8988T (cell line): Measurements from ENCODE around the gene PDGFD.
"Not testable (repeated sequence)": the region's sequence is repeated elsewhere in the genome, so short reads cannot be mapped to it uniquely, and the experiment has no call there.

Experiments used
- DNase-seq: peaks from one replicate; pipeline ENCODE4 v3.0.0; 2011

The PDGFD gene

DNA sequence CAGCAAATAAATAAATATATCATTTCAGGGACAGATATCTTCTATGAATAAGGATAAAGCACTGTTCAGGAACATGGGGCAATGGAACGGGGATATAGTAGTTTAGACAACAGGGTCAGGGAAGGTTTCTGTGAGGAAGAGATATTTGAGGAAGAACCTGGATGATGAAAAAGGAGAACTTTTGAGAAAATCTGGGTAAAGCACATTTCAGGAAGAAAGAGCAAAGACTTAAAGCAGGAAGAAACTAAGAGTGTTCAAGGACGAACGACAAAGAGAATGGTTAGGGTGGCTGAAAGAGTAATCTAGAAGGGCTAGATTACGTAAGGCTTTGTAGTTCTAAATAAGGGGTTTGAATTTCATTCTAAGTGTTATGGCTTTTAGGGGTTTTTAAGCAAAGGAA is 114.8 kb downstream of the PDGFD start:
- DNase-seq: no peak

DNA sequence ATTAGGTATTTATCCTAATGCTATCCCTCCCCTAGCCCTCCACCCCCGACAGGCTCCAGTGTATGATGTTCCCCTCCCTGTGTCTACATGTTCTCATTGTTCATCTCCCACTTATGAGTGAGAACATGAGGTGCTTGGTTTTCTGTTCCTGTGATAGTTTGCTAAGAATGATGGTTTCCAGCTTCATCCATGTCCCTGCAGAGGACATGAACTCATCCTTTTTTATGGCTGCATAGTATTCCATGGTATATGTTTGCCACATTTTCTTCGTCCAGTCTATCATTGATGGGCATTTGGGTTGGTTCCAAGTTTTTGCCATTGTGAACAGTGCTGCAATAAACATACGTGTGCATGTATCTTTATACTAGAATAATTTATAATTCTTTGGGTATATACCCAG is 117.1 kb downstream of the PDGFD start:
- DNase-seq: not testable (repeated sequence)

DNA sequence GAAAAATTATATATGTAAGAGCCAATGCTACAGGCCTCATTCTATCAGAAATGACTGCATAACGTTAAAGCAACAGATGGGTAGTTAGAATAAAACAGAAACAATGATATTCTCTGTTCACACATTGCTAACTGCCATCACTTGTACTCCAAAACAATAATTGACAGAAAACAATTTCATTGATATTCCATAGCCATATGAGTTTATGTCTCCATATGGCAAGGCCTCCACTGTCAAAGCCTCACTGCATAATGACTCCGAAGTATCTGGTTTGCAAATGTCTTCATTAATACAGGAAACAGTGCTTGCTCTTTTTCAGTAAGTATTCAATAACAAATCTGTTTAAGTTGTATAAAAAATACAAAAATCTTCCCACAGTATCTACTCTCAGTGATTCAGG is 117.6 kb downstream of the PDGFD start:
- no peak for DNase-seq

DNA sequence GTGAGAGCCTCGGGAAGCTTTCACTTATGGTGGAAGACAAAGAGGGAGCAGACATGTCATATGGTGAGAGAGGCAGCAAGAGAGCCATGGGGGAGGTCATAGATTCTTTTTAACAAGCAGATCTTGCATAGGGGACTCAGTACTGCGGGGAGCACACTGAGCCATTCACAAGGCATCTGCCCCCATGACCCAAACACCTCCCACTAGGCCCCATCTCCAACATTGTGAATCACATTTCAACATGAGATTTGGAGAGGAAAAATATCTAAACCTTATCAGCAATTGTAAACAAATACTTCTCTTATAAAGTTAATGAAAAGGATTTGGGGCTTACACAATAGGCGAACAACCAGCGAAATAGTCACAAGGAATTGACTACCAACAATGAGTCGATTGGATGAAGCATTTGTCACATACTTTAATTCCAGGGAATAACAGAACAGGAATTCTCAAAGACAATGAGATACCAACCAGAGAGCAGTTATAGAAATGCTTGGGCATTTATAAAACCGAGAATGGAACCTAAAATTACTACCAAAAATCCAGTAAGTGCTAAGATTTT is 120.2 kb downstream of the PDGFD start:
- no peak for DNase-seq

DNA sequence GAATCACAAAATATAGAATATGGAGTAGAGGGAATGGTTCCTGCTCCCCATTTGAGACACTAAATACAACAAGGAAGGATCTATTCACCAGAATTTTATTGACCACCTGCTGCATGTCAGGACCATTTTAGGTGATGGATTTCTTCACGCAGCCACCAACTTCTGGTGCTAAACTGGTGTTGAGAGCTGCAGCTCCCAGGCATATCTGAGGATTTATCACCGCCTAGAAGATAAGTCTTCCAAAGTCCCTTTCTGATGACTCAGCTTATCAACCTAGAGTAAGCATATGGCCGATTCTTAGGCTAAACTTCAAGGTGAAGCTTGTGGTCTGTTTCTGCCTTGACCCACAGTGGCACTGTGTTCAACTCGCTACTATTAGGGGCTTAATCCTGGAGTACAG is 120.8 kb downstream of the PDGFD start:
- no peak for DNase-seq

DNA sequence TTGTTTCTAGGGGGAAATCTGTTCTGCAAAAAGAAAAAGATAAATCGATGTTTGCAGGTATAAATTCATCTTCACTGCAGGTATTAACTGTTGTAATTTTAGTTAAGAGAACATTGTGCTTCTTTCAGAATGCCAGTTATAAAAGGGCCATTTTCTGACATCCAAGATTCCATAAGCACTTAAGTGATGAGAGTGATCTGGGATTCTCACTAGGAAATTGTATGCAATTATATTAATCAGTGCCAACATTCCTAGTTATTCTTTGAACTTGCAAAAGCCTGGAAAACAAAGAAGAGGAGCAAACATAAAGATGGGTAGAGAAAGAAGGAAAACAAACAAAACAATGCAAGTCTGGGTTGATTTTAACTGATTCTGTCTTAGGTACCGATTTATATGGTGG is 122.2 kb downstream of the PDGFD start:
- DNase-seq: no peak

DNA sequence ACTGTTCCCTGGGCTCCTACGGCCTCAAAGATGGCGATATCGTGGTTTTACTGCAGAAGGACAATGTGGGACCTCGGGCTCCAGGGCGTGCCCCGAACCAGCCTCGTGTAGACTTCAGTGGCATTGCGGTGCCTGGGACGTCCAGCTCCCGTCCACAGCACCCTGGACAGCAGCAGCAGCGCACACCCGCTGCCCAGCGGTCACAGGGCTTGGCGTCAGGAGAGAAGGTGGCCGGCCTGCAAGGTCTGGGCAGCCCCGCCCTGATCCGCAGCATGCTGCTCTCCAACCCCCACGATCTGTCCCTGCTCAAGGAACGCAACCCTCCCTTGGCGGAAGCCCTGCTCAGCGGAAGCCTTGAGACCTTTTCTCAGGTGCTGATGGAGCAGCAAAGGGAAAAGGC is 127.0 kb downstream of the PDGFD start:
- no peak for DNase-seq

DNA sequence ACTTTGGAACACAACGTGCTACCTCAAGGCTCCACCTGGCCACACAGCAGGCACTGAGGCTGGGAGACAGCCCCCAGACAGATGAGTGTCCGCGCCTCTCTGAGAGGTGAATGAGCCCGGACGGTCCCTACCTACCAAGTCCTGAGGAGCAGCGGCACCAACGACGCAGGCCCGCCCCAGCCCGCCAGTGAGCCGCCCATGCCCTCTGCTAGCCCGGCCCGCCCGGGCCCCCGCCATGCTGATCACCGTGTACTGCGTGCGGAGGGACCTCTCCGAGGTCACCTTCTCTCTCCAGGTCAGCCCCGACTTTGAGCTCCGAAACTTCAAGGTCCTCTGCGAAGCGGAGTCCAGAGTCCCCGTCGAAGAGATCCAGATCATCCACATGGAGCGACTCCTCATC is 127.4 kb downstream of the PDGFD start, which contains the start of gene DDI1:
Gene DDI1, plus strand, starts transcription at position 53 of the 400 bp plus-strand sequence. Its CDS starts 183 bp downstream, at position 236.
- no peak for DNase-seq

DNA sequence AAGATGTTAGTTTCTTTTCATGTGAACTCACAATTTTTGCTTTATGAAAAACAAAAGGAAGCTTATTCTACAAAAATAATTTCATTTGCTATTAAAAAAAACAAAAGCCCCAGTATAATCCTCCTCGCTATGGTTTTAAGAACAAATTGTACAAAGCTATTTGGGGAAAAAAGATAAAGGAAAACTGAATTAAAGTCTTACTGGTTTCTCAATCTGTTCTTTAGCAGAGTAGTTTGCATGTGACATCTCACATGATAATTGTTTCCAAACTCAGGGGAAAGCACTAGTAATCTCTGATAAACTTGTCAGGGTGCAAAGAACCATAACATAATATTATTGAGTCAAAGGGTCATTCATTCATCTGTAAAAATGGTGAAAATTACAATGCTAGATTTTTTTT is 130.4 kb downstream of the PDGFD start:
- DNase-seq: no peak

DNA sequence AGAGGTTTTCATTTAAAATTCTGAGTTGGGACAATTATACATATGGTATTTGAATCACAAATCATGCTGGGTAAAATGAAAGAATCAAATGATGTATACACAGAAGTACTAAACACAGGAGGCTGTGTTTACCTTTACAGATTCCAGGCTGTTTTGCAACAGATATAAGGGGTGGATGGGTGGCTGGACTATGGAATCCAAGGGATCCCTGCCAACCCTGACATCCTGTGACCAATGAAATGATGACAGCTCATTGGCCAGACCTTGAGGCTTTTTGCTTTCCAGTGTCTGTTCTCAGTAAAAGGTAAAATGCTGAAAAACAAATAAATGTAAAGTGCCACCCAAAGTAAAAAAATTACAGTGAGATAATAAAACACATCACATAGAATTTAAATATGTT is 130.8 kb downstream of the PDGFD start:
- DNase-seq: no peak

DNA sequence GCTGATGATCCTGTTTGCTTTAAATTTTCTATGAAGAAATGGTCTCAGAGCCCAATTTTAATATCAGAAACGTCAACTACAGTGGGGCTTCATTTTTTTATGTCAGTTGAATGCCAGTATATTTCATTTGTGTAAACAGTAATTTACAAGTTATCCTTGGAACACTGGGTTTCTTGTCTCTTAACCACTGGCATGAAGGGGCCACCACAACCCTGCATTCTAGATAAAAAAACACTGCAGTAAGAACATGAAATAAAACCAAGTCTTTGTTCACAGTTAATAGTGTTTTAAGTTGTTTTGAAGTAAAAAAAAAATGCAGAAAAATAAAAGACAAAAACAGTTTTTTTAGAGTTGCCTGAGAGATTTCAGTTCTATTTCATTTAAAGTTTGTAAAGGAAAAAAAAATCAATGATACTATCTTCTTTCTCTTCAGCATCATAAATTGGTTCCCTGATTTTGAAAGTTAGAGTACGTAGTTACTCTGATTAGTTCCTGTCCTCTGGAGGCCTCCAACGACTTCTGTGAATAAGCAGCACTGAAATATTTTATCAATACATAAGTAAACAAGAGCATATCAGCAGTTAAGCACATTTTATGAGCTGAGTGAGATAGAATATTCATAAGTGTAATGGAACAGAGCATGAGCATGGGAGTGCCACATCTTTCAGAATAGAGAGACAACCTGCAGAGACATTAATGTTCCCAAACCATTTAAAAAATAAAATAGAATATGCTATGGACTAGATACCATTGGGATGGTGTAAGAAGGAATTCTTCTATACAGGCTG is 135.3 kb downstream of the PDGFD start:
- DNase-seq: no peak

DNA sequence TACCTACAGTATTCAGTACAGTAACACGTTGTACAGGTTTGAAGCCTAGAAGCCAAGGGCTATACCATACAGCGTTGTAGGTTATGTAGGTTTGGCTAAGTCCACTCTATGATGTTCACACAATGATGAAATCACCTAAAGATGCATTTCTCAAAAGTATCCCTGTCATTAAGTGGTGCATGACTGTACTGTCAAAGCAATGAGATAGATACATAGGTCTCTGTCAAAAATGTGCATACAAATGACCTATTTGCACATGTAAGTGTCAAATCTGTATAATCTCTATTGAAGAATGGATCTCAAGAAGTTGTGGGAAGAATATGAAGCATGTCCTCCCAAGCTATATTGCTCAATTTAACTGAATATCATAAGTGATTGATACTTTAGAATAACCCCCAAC is 139.4 kb downstream of the PDGFD start:
- no peak for DNase-seq

DNA sequence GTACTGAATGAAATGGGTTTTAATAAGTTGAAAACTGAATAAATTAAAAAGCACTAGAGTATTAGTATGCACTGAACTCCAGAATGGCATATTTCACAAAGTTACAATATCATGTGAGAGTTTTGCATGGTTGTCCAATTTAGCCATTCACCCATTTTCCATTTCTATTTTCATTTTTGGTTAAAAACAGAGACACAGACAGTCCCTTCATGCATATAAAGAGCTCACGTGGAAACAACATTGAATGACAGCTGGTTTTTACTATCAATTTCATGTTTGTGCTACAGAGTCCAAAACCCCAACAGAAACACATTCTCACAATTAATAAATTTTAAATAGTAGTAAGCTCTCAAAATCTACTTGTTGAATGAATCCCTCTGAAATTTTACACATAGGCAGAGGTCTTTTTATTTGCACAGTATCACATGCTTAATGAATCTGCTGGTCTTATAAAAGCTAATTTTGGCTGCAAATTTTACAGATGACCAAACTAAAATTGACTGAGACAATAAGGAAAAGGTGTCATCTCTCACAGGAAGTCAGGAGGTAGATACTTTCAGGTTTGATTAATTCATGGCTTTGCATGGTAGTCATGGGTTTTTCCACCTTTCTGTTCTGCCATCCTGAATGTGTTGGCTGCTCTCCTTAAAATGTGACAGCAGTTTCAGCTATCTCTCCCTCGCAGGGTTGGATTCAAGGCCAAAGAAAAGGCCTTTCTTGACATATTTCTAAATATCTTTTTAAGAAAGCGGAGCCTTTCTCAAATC is 148.1 kb downstream of the PDGFD start:
- DNase-seq: no peak

DNA sequence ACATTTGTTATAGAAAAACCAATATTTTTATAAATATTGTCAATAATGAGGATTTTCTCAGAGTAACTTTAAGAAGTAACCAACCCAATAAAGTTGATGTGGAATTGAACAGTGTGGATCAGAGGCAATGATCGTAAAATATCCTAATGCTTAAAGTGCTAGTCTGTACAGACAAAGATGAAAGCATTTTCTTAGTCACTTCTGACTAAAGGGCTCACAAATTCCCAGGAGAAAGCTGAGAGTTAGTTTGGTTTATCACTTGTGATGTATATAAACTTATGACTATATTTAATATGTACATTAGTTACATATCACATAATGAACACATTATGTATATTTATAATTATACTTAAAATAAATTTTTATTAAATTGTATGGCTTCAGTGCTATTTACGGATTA is 152.9 kb downstream of the PDGFD start:
- DNase-seq: no peak

DNA sequence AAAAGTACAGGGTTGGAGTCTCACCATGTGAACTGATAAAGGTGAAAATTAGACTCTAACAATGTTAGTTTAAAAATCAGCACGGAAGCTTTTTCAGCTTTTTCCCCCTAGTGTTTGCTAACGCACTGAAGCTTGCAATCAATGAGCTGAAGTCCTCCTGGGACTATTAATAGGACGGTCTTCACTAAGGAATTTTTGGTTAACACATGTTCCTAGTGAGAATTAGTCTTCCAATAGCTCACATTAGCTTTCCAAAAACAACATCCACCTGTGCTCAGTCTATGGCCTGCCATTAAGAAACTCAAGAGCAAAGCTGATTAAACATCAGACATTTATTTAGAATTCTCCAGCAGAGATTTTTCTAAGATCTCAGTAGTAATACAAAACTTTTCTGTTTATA is 154.2 kb downstream of the PDGFD start:
- no peak for DNase-seq

DNA sequence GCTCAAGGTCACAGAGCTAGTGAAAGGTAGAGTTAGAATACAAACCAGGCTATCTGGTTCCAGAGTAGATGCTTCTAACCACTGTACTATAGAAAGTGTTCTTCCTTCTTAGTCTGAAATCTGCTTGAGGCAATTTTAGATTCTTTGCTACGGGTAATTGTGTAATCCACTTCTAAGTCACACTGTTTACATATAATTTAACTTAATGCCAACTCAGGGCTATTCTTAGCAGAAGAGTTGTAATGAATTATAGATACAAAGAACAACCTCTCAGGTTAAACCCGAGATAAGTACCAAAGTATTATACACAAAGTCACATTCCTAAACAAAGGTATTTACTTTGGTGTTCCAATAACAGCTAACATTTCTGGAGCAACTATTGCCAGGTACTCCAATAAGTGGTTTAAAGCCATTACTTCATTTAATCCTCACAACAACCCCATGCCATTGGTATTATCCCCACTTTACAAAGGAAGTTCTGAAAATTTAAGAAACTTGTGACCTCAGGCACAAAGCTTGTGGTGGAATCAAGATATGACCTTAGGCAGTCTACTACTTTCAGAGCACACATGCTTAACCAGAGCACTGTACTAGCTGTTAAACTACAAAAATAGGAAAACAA is 158.6 kb downstream of the PDGFD start:
- DNase-seq: no peak

DNA sequence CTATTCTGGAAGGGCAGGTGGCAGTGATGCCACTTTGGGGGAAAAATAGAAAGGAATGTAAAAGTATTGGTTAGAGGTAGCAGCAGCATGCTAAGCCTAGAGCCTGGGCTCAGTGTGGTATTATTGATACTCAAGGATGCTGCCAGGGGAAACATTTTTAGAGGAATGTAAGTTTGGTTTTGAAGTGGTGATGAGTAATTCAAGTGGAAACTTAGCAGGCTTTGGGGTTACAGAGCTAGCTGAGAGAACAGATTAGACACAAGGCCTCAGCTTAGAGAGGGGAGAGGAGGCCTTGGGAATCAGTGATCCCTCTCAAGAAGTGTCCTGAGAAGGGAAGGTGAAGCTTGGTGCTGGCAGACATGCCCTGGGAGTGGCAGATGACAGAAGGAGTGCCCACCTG is 160.5 kb downstream of the PDGFD start:
- no peak for DNase-seq

DNA sequence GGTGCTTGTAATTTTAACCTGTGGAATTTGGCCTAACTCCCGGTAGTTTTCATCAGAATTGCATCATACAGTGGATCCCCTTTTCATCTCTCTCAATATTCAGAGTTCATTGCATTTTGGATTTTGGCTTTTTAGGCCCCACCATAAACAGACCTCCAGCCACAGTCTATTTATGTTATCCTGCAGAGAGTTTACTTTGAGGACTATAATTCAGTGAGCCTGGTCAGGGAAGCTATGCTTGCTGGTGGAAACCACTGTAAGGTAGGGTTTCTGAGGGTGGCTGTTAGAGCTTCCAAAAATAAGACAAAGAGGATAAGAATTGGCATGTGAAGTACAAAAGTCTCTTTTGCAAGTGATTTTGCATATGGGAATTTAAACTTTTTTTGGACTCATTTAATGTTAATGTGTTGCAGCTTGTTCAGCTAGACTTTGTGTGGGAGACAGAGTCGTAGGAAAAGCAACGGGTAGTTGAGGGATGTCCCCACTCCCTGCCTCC is 162.3 kb downstream of the PDGFD start:
- DNase-seq: no peak

DNA sequence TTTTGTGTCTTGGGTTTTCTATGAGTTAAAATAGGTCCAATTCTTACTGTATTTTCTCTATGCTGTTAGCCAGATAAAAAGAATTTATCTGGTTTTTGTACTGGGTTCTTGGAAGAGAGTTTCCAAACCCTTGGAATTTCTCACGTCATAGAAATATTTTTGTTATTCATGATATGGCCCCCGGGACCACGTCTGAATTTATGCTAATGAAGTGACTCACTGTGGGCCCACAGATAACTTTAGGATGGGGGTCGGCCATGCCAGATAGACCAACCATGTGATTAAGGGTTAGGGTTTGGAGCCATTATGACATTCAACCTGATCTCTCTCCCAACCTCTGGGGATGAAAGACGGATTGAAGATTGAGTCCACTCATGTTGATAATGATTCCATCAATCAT is 163.1 kb downstream of the PDGFD start:
- no peak for DNase-seq

DNA sequence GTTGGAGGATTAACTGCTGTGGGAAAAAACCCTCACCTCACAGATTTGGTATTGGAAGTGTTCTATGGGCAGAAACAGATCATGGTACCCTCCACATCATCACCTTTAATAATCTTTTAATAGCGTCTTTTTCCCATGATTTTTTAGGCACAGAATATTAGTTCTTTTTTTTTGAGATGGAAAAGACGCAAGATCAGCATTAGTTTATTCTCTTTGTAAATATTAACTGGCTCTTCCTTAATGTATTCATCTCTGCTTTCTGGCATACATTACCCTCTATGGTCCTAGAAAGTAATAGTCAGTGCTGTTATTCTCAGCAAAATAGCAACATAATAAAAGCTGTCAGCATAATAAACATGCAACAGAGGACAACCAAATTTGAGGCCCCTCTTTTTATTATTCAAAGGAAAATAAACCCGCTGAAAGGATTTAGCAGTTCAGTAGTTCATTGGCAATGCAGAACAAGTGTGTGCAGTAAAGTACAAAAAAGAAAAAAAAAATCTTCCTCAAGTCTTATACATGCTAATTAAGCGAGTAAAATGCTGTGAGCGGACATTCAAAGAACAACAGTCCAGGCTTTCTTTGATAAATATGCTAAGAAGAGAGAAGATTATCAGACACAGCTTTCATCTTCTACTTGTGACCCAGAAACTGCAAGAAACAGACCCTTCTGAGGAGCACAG is 165.0 kb downstream of the PDGFD start:
- no peak for DNase-seq

DNA sequence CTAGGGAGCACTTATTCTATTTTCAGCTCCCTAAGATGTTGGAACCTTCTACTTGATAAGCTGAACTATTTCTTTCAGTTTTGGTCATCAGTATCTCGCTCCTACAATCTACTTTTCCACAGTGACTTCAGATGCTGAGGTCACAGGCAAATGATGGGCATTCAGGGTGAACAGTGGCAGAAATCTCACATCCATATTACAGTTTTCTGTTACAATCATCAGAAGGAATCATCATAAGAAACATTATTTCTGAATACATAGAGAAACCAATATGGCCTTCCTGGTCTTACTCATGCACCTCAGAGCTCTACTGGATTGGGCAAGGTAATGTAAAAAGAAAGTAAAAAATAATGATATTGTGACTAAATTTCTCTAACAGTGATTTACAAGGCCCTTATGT is 166.9 kb downstream of the PDGFD start:
- no peak for DNase-seq

DNA sequence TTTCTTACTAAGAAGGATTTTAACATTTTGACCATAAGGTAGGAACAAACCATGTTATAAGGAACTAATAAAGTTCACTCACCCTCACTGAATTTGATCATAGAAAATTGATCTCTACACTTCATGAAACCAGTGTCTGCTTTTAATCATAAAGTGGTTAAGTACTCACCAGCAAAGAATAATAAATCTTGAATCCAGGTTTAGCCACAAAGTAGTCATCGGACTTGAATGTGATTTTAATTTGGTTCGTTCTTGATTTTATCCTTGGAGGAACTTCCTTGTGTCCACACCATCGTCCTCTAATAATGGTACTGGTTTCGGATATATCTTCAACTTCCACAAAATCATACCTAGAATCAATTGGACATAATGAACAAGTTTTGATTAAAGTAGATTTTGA is 168.1 kb downstream of the PDGFD start:
- no peak for DNase-seq

DNA sequence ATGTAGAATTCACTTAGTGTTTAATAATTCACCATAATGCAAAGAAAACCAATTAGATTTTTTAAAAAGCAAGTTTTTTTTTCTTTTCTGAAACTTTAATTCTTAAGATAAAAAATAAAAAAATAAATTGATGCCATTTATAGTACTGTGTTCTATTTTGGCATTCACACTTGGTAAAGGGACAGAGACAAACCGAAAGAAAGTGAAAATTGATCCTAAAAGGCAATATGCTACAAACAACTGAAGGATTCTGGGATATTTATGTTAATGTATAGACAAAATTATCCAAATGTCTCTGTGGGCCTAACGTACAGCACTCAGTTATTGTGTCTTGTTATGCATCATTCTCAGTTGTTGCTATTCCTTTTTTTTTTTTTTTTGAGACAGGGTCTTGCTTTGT is 169.4 kb downstream of the PDGFD start:
- DNase-seq: no peak
